Activated CD4-positive, alpha-beta T cell treated with anti-CD3 and anti-CD28 coated beads for 4 hours (primary cell): ENCODE measurements around the gene DTL.

Source experiments
- DNase-seq, 2 donors: peaks; one replicate each; pipeline ENCODE4 v3.0.0-alpha.2; 2020

Gene DTL

GRCh38 chr1:212035835-212036605 is 472 bp downstream of the DTL start:
- DNase-seq: no peak

- DNase-seq: no peak
These were observed 2.4 kb downstream of the DTL start for GRCh38 chr1:212037900-212038299.

GRCh38 chr1:212039622-212040021 is 4.1 kb downstream of the DTL start:
- DNase-seq: no peak

- no peak for DNase-seq
These were observed 5.3 kb downstream of the DTL start for GRCh38 chr1:212040629-212041412.

GRCh38 chr1:212042436-212042835 is 6.9 kb downstream of the DTL start:
- DNase-seq: no peak

GRCh38 chr1:212044851-212045250 is 9.3 kb downstream of the DTL start:
- no peak for DNase-seq

- no peak for DNase-seq
These were observed 10.4 kb downstream of the DTL start for GRCh38 chr1:212045981-212046380.

GRCh38 chr1:212053993-212054392 is 18.4 kb downstream of the DTL start:
- DNase-seq: no peak

- DNase-seq: no peak
These were observed 19.8 kb downstream of the DTL start for GRCh38 chr1:212055333-212055732.

GRCh38 chr1:212060632-212061472 is 25.3 kb downstream of the DTL start:
- no peak for DNase-seq

- DNase-seq: no peak
These were observed 27.4 kb downstream of the DTL start for GRCh38 chr1:212062832-212063438.

GRCh38 chr1:212067787-212068186 is 32.2 kb downstream of the DTL start:
- no peak for DNase-seq

GRCh38 chr1:212070720-212071302 is 35.3 kb downstream of the DTL start:
- DNase-seq: no peak

GRCh38 chr1:212072047-212072446 is 36.5 kb downstream of the DTL start:
- no peak for DNase-seq

- no peak for DNase-seq
These were observed 37.9 kb downstream of the DTL start for GRCh38 chr1:212073490-212073889.

- no peak for DNase-seq
These were observed 38.8 kb downstream of the DTL start for GRCh38 chr1:212074313-212074712.

GRCh38 chr1:212074856-212075255 is 39.3 kb downstream of the DTL start:
- DNase-seq: no peak

GRCh38 chr1:212077028-212077427 is 41.5 kb downstream of the DTL start:
- no peak for DNase-seq

GRCh38 chr1:212078826-212079225 is 43.3 kb downstream of the DTL start:
- no peak for DNase-seq

- DNase-seq: no peak
These were observed 47.3 kb downstream of the DTL start for GRCh38 chr1:212082765-212083406.

GRCh38 chr1:212089560-212090163 is 54.1 kb downstream of the DTL start:
- DNase-seq: no peak
